NCI-H2196 treated with DMSO at 0.1 percent for 48 hours (cell line): ENCODE data around the gene BTBD9.

Experiments used
- DNase-seq: peaks from one replicate; lab custom pipeline; 2025; ENCODE audit not compliant: unreplicated experiment; lab: John Stamatoyannopoulos, UW

Gene BTBD9

DNA sequence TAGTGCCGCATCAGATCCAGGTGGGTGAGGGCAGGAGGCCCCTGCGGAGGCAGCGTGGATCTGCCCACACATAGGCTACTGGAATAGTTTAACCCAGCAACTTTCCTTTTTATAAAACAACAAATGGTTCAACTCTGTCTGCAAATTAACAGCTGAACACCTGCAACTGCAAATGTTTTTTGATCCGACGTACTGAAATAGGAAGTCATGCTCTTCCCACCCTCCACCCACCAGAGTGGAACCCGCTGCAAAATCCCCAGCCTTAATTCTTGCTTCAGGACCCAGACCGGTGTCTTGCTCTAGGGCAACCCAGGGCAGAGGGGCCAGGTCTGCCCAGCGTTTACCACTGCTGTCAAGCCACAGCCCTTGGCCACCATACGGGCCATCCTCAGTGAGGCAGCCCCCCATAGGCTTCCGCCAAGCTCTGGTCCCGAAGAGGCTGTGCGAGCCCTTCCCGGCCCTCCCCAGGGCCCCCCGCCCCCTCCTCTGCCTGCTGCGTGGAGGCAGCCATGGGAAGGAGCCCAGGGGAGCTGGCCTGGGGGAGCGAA lies 485.9 kb downstream of the BTBD9 start:
- no peak for DNase-seq

GRCh38 chr6:38153076-38153797 lies 486.5 kb downstream of the BTBD9 start:
- DNase-seq: no peak

DNA sequence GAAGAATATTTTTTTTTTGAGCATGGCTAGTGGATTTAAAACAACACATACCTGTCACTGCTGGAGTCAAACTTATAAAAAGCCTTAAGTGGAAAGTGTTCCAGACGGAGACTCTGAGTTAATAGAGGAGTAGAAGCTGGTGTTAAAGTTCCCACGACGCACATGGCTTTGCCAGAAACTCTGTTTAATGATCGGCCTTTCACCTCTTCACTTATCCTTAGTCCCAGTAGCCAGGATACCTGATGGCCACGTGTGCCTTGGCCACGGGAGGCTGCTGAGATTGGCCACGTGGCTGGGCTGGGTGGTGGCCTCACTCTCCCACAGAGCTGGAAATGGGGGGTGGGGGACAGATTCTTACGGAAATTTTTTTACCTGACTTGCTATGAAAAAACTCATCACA lies 487.1 kb downstream of the BTBD9 start:
- DNase-seq: no peak

GRCh38 chr6:38151580-38152500 lies 487.9 kb downstream of the BTBD9 start:
- DNase-seq: no peak

DNA sequence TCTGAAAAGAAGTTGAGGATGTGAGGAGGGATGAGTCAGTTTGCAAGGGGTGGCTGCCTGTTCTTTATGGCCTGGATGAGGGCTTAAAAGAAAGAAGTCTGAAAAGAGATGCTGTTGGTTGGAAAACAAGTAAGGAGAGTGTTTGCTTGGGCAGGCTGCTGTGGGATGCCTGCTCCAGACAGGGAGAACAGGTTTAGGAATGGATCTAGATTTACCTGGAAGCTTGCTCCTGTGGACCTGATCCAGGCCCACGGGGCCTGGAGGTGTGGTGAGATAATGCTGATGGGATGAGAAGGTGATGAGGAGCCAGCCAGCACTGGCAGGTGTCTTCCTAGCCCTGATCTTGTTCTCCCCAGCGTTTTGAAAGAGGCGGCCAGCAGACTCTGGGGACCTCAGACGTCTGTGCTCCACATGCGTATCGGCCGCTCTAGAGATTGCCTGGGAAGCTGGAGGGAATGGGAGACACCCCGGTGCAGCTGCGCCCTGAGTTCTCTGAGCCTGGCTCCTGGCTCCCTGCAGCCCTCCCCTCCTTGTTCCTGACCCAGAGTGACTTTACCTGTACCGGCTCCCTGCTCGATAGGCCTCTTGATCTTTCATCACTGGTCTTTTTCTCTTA lies 488.9 kb downstream of the BTBD9 start:
- DNase-seq: no peak

DNA sequence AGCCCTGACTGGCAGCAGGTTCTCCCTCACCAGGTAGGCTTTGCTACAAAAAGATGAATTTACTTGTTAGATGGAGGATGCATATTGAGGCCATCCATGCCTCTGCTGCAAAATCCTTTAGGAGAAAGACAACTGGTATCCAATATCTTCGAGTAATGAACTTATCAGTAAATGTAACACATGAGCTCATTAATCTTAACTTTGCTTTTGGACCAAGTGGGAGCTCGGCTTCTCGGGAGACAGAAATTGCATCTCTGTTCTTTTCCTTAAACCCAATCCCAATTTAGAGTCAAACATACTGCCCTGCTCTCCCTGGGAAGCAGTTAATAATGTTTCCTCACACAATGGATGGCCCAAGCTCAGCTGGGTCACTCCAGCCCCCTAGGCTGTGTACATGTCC lies 489.7 kb downstream of the BTBD9 start:
- DNase-seq: no peak

DNA sequence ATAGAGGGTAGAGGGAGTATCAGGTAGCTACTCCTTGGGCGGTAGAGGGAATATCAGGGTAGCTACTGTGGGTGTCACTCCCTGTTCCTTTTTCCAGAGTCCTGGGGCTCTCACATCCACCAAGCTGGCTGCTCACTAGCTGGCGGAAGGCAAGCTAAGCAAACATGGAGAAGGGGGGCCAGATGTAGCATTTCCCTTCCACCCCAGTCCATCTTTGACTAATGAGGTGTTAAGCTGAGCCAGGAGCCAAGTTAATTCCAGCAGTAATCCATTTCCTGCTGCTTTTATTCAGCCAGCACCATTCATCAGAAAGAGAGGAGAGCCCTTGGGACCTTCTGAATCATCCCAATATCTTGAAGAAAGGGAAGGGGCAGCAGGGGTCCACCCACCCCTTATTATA lies 490.2 kb downstream of the BTBD9 start:
- no peak for DNase-seq

- DNase-seq: no peak
Observed at GRCh38 chr6:38148606-38149005, 491.1 kb downstream of the BTBD9 start.

DNA sequence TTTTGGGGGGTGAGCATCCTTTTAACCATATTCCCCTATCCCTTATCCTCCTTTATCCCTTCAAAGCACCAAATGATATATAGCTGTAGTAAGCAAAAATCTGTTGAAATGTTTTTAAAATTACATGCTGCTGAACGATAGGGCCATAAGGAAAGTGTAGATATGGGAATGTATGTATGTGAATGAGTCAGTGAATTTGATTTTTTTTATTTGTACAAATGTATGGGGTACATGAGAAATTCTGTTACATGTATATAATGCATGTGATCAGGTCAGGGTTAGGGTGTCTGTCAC lies 493.0 kb downstream of the BTBD9 start:
- no peak for DNase-seq

DNA sequence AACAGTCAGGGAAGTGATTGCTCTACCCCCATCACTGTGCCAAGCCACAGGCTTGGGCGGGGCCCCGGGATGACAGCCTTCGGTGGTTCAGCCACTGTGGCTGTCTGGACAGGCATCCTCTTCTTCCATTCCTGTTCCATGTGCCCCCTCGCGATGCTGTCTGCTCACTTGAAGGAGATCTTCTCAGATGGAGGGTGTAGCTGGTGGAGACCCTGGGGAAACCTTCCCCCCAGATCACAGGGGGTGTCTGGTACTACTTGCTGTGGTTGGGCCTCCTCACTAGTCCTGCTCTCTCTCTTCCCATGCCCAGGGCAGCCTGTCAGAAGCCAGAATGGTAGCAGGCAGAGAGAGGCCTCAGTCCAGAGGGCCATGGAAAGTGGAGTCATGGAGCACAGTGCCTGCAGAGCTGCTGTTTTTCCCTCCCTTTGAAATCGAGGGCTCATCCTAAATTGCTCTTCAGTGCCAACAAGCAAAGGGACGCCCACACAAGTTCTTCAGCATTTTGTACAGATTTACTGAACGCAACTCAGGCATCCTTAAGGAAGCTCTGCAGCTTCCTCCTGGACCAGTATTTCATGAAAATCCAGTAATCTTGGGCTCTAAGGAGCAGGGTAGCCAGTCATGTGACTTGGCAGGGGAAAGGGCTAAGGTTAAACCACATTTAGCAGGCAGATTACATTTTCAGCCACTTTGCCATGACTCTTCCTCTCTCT lies 493.6 kb downstream of the BTBD9 start:
- no peak for DNase-seq

DNA sequence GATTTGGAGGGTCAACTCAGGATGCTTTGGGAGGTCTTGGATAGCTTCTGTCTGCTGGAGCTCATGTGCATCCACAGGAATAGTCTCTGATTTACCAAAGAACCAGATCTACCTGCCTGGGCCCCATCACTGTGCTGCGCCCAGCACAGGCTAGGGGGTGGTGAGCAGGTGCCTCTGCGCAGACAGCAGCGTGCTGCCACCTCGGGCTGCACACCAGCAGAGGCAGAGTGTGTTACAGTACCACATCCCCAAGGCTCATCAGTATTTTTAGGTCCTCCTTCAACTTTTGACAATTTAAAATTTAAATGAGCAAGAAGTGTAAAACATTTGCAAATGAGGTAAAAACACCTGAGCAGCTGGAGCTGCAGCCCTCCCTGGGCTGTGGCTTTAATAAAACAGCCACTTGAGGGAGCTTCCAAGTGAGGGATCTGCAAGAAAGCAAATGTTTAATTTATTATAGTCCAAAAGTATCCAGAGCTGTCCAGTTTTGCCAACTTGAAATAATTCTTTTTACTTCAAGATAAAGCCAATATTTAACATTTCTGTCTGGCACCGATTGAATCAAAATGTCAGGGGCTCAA lies 495.3 kb downstream of the BTBD9 start:
- DNase-seq: no peak

DNA sequence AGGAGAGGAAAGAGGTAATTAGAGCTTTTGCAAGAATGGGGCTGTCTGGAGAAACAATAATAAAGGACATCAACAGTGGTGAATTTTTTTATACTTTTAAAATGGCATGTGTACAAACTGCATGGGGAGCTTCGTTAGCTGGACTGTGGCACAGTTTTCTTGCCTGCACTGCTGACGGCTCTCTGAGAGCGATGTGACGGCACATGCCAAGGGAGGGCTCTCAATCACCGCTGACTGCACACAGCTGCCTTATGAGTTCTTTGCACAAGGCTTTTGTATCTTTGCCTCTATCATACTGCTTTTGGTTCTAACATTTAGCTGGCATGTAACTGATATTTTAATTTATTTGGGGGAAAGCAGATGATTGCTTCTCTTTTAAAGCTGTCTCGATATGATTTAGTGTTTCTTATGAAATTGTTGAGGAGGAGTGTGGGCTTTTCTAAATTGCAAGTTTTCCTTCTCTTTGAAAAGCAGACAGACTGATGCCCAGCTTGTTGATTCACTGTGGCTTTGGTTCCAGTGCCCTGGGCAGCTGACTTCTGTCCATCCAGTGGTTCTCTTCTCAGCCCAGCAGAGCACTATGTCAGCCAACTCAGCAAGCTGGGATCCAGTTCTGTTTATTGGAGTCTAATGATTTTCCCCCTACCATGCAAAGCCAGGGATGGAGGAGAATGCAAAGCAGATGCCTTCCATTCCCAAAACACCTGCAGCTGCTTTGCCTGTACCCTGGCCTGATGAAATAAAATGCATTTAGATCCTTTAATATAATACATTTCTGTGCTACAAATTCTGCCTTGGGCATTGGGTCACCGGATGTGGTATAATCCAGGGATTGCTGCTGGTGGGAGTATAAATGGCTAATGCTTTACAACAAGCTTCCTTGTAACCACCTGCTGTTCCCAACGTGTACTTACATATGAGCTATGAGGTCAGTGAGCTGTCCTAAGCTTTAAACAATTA lies 496.3 kb downstream of the BTBD9 start:
- DNase-seq: no peak

- DNase-seq: no peak
Observed at GRCh38 chr6:38142178-38142902, 497.4 kb downstream of the BTBD9 start.

- DNase-seq: no peak
Observed at GRCh38 chr6:38141716-38142115, 498.0 kb downstream of the BTBD9 start.

DNA sequence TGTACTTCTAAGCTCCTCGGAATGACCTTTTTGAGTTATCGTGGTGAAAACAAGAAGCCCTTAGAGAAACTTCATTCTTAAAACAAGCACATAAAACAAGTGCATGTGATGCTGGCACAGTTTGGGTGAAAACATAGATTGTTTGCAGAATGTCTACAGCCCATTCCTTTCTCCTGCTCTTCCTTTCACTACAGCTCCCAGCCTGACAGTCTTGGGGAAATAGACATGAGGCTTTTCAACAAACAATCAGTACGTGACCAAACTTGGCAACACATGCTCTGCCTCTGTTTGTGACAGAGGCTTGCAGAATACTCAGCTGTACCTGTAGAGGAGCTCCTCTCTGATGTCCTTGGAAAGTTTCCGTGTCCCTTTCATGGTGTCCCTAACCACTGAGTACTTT lies 498.6 kb downstream of the BTBD9 start:
- no peak for DNase-seq

DNA sequence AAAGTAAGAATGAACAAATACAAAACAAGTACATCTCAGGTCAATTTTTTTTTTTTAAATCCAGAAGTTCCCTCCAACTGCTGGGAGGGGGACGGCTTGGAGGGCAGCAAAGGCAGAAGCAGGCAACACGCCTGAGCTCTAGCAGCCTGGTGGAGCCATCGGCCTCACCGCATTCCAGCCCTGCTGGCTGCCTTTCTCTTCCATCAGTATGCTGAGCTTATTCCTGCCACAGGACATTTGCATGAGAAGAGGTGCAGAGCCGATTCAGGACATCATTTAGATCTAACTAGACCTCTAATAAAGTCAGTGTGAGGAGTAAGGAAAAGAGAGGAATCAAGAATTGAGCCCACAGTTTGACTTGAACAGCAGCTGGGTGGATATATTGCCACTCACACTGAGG lies 501.4 kb downstream of the BTBD9 start:
- no peak for DNase-seq

DNA sequence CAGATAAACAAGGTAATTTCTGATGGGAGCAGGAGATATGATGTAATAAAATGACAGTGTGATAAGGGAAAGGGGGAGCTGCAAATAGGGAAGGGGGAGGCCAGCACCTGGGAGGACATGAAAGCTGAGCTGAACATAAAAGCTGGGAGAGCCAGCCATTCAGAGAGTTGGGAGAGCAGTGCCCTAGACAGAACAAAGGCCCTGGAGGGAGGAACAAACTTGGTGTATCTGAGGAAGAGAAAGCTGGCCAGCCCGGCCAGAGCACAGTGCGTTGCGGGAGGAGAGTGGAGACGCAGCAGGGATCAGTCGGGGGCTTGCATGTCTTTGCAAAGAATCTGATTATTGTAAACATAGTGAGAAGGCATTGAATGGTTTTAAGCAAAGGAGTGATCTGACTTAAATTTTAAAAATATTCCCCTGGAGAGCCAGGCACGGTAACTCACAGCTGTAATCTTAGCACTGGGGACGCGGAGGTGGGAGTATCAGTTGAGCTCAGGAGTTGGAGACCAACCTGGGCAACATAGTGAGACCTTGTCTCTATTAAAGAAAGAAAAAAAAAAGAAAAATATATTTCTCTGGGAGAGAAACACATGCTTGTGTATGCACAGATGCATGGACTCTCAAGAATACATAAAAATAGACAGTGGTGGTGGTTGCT lies 502.0 kb downstream of the BTBD9 start:
- no peak for DNase-seq

DNA sequence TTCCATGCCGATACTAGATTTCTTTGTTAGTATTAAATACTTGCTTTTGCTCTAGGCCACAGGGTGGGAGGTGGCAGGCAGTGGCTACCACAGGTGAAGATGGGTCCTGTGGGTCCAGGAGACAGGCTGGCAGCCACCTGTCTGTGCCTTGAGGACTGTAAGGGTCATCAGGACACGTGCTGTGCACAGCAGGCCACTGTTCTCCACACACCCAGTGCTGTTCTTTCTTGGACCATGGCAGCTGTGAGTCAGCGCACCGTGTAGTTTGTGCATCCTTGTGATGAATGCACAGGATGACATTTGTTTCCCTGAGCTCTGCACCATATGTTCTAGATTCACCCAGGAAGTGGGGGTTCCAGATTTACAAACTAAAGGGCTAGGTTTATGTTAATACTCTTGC lies 503.2 kb downstream of the BTBD9 start:
- no peak for DNase-seq

GRCh38 chr6:38134704-38135088 lies 505.0 kb downstream of the BTBD9 start:
- no peak for DNase-seq
